Endodermal cell (in vitro differentiated cells): ENCODE measurements around the gene FES. TPM values are rescaled to one million over a fixed set of nuclear protein-coding genes. Genes with fewer than 3 reads are reported as not detected.

ENCODE experiments used
- DNase-seq: peaks from one replicate; pipeline ENCODE4 v3.0.0-alpha.2; 2017
- H3K27ac ChIP-seq: 2 replicates; pipeline ENCODE4 v1.5.1; 2013; ENCODE audit warnings: mild to moderate bottlenecking, low read depth, low read length, moderate library complexity
- H3K27me3 ChIP-seq: 2 replicates; pipeline ENCODE4 v1.6.1; 2013; ENCODE audit warnings: mild to moderate bottlenecking, low read length, moderate library complexity; ENCODE audit not compliant: insufficient read depth, control insufficient read depth, poor library complexity, severe bottlenecking
- H3K36me3 ChIP-seq: 2 replicates; pipeline ENCODE4 v1.7.0; 2013; ENCODE audit warnings: mild to moderate bottlenecking, low read length, moderate library complexity; ENCODE audit not compliant: control insufficient read depth, insufficient read depth
- H3K4me1 ChIP-seq: one replicate; pipeline ENCODE4 v1.7.0; 2013; ENCODE audit warnings: low read length; ENCODE audit not compliant: control insufficient read depth, insufficient read depth
- H3K4me3 ChIP-seq: 2 replicates; pipeline ENCODE4 v1.5.1; 2013; ENCODE audit warnings: mild to moderate bottlenecking, low read length, moderate library complexity
- H3K9ac ChIP-seq: 2 replicates; pipeline ENCODE4 v1.6.1; 2013; ENCODE audit warnings: mild to moderate bottlenecking, low read length, moderate library complexity; ENCODE audit not compliant: poor library complexity, severe bottlenecking; ENCODE audit errors: extremely low read depth
- H3K9me3 ChIP-seq: 2 replicates; pipeline ENCODE4 v1.6.1; 2013; ENCODE audit warnings: mild to moderate bottlenecking, low read length, moderate library complexity; ENCODE audit not compliant: control insufficient read depth
- H3K27ac Mint-ChIP-seq: 2 replicates; pipeline ENCODE4 v1.8.0; 2020; ENCODE audit warnings: mixed read lengths
- H3K27me3 Mint-ChIP-seq: 2 replicates; pipeline ENCODE4 v1.8.0; 2021; ENCODE audit warnings: mild to moderate bottlenecking, mixed read lengths; ENCODE audit not compliant: insufficient read depth
- H3K36me3 Mint-ChIP-seq: 2 replicates; pipeline ENCODE4 v1.8.0; 2020; ENCODE audit warnings: low read depth, mixed read lengths
- H3K4me1 Mint-ChIP-seq: 2 replicates; pipeline ENCODE4 v1.8.0; 2020; ENCODE audit warnings: mixed read lengths
- H3K4me3 Mint-ChIP-seq: 2 replicates; pipeline ENCODE4 v1.8.0; 2020; ENCODE audit warnings: mild to moderate bottlenecking, moderate library complexity, mixed read lengths
- H3K9me3 Mint-ChIP-seq: 2 replicates; pipeline ENCODE4 v1.8.0; 2020; ENCODE audit warnings: mild to moderate bottlenecking, mixed read lengths
- CTCF ChIP-seq: fragments of 200-600 bp; sonication (generic); conservative IDR thresholded peaks from 2 replicates; pipeline ENCODE4 v1.5.0; 2021; ENCODE audit warnings: antibody characterized with exemption, mild to moderate bottlenecking
- WGBS, 2 experiments: methylation state at CpG; one replicate each; pipeline versions ENCODE4 v1.1.5 to v1.1.7; 2013; ENCODE audit warnings: missing lambda C conversion rate in 2 of 2, mixed read lengths in 1 of 2; ENCODE audit not compliant: insufficient coverage in 1 of 2, insufficient read length in 1 of 2; 5-methylcytosine and 5-hydroxymethylcytosine counted together
- total RNA-seq, 2 donors: library from RNA; stranded (reverse); fragmentation: NEBNext Ultra II Directional in 1 of 2; extraction: Animal tissue kit (Norgen Biotek cat#: 25700) in 1 of 2; gene quantifications; 2 replicates in 1 of 2; 3 replicates in 1 of 2; pipeline ENCODE4 v1.2.1, GENCODE V29; 2021

Gene FES
- total RNA-seq, 2 donors from 2014 or later, result 25.9 to 29.9 TPM

GRCh38 chr15:90857883-90858443, 26.3 kb upstream of the FES start:
- WGBS, 2 experiments, result 95% methylated on average over 7 to 8 of the region's 8 CpGs

GRCh38 chr15:90859234-90860131, 24.8 kb upstream of the FES start:
- peak overlapping the region; percentile 88 for H3K27ac Mint-ChIP-seq
- H3K4me3 Mint-ChIP-seq, result no peak overlapping the region
- Histone ChIP-seq H3K4me1 (peaks cover 5% of the 10 kb centered on the region), H3K9me3 (no peaks in the 10 kb centered on the region), H3K27me3 (no peaks in the 10 kb centered on the region), H3K4me3 (no peak overlapping the region), H3K27ac (no peak overlapping the region), H3K9ac (no peak overlapping the region), H3K36me3 (no peaks in the 10 kb centered on the region)
- 47 to 53% methylated on average over 6 to 10 of the region's 10 CpGs for WGBS, 2 experiments
- peaks cover 13% of the 10 kb centered on the region for H3K4me1 Mint-ChIP-seq
- no peaks in the 10 kb centered on the region for H3K9me3 Mint-ChIP-seq
- no peaks in the 10 kb centered on the region for H3K36me3 Mint-ChIP-seq
- peak; percentile 84 for DNase-seq
- peak; percentile 16 for TF ChIP-seq CTCF
- no peaks in the 10 kb centered on the region for H3K27me3 Mint-ChIP-seq

More at GRCh38 chr15:90857883-90858443, 26.3 kb upstream of the FES start:
- Mint-ChIP-seq H3K4me1 (peaks cover 13% of the 10 kb centered on the region), H3K36me3 (no peaks in the 10 kb centered on the region), H3K27ac (peak overlapping the region; percentile 64), H3K9me3 (no peaks in the 10 kb centered on the region), H3K4me3 (no peak overlapping the region), H3K27me3 (no peaks in the 10 kb centered on the region)
- DNase-seq, result no peak
- no peaks in the 10 kb centered on the region for H3K9me3 ChIP-seq
- H3K4me3 ChIP-seq, result no peak overlapping the region
- H3K4me1 ChIP-seq, result peaks cover 5% of the 10 kb centered on the region
- no peaks in the 10 kb centered on the region for H3K36me3 ChIP-seq
- no peaks in the 10 kb centered on the region for H3K27me3 ChIP-seq
- H3K9ac ChIP-seq, result no peak overlapping the region
- TF ChIP-seq CTCF, result no peak
- H3K27ac ChIP-seq, result no peak overlapping the region

GRCh38 chr15:90860450-90860849, 23.9 kb upstream of the FES start:
- H3K36me3 Mint-ChIP-seq, result no peaks in the 10 kb centered on the region
- no peak for TF ChIP-seq CTCF

More at GRCh38 chr15:90860450-90860849, 23.9 kb upstream of the FES start:
- H3K27me3 ChIP-seq, result no peaks in the 10 kb centered on the region
- H3K4me1 ChIP-seq, result peaks cover 5% of the 10 kb centered on the region
- no peak overlapping the region for H3K4me3 ChIP-seq
- 98 to 100% methylated on average over 7 of the region's 7 CpGs for WGBS, 2 experiments
- H3K9ac ChIP-seq, result no peak overlapping the region
- no peaks in the 10 kb centered on the region for H3K9me3 ChIP-seq
- H3K4me1 Mint-ChIP-seq, result peaks cover 13% of the 10 kb centered on the region
- H3K9me3 Mint-ChIP-seq, result no peaks in the 10 kb centered on the region
- H3K27ac Mint-ChIP-seq, result no peak overlapping the region
- no peak overlapping the region for H3K4me3 Mint-ChIP-seq
- H3K27me3 Mint-ChIP-seq, result no peaks in the 10 kb centered on the region
- no peaks in the 10 kb centered on the region for H3K36me3 ChIP-seq
- no peak for DNase-seq
- no peak overlapping the region for H3K27ac ChIP-seq
